ENCODE measurements around the gene PLEKHG4B. TPM values are rescaled to one million over a fixed set of nuclear protein-coding genes. Genes with fewer than 3 reads are reported as not detected.

The PLEKHG4B gene
- total RNA-seq, 1 experiment from 2014 or later, result not detected

GRCh38 chr5:185095-186070 lies 93.4 kb downstream of the PLEKHG4B start:
- DNase-seq (ENCODE audit: extremely low read depth, low read depth), result no peak

- no peak for DNase-seq (ENCODE audit: extremely low read depth, low read depth)
Measured at GRCh38 chr5:186091-187041, 94.4 kb downstream of the PLEKHG4B start.

GRCh38 chr5:187042-187431 lies 95.1 kb downstream of the PLEKHG4B start:
- DNase-seq (ENCODE audit: extremely low read depth, low read depth), result no peak

- no peak for DNase-seq (ENCODE audit: extremely low read depth, low read depth)
Measured at GRCh38 chr5:187617-188451, 95.9 kb downstream of the PLEKHG4B start.

GRCh38 chr5:188488-189481 lies 96.8 kb downstream of the PLEKHG4B start:
- DNase-seq (ENCODE audit: extremely low read depth, low read depth), result peak; percentile 87

- no peak for DNase-seq (ENCODE audit: extremely low read depth, low read depth)
Measured at GRCh38 chr5:189486-189885, 97.5 kb downstream of the PLEKHG4B start.

- DNase-seq (ENCODE audit: extremely low read depth, low read depth), result no peak
Measured at GRCh38 chr5:189976-190365, 98.0 kb downstream of the PLEKHG4B start.

GRCh38 chr5:190366-191035 lies 98.5 kb downstream of the PLEKHG4B start:
- DNase-seq (ENCODE audit: extremely low read depth, low read depth), result no peak

GRCh38 chr5:191036-191948 lies 99.3 kb downstream of the PLEKHG4B start, which contains the start of gene LRRC14B:
TSS of gene LRRC14B (plus strand) at chr5:191495. CDS start at chr5:191539, 44 bp downstream.
- DNase-seq (ENCODE audit: extremely low read depth, low read depth), result no peak

GRCh38 chr5:191949-192690 lies 100.2 kb downstream of the PLEKHG4B start:
- DNase-seq (ENCODE audit: extremely low read depth, low read depth), result no peak

GRCh38 chr5:192691-192969 lies 100.7 kb downstream of the PLEKHG4B start:
- no peak for DNase-seq (ENCODE audit: extremely low read depth, low read depth)

- DNase-seq (ENCODE audit: extremely low read depth, low read depth), result no peak
Measured at GRCh38 chr5:192970-193831, 101.2 kb downstream of the PLEKHG4B start.

- no peak for DNase-seq (ENCODE audit: extremely low read depth, low read depth)
Measured at GRCh38 chr5:194102-194501, 102.1 kb downstream of the PLEKHG4B start.

- no peak for DNase-seq (ENCODE audit: extremely low read depth, low read depth)
Measured at GRCh38 chr5:194603-195209, 102.7 kb downstream of the PLEKHG4B start.

GRCh38 chr5:195401-196160 lies 103.6 kb downstream of the PLEKHG4B start:
- DNase-seq (ENCODE audit: extremely low read depth, low read depth), result no peak
